Colonic mucosa (tissue), 4 donors: Measurements from ENCODE around the gene ZNF616. TPM values are rescaled to one million over a fixed set of nuclear protein-coding genes. Genes with fewer than 3 reads are reported as not detected.

Experiments used
- DNase-seq: peaks from one replicate; pipeline ENCODE4 v3.0.0-alpha.2; 2020
- H3K27ac ChIP-seq: fragments of 200-600 bp; one replicate; pipeline ENCODE4 v1.8.0; 2021
- H3K27me3 ChIP-seq: fragments of 200-600 bp; one replicate; pipeline ENCODE4 v1.8.0; 2021
- H3K36me3 ChIP-seq: fragments of 200-600 bp; one replicate; pipeline ENCODE4 v1.8.0; 2021
- H3K4me1 ChIP-seq: fragments of 200-600 bp; one replicate; pipeline ENCODE4 v1.8.0; 2021; ENCODE audit warnings: mild to moderate bottlenecking
- H3K4me3 ChIP-seq: fragments of 200-600 bp; one replicate; pipeline ENCODE4 v1.8.0; 2021
- H3K9ac ChIP-seq, 2 donors: one replicate each; pipeline ENCODE4 v1.7.0; 2013; ENCODE audit warnings: control low read depth in 2 of 2, low read depth in 2 of 2, low read length in 2 of 2
- H3K9me3 ChIP-seq: fragments of 200-600 bp; one replicate; pipeline ENCODE4 v1.8.0; 2021
- intact Hi-C: fragments of 100-400 bp; cut with DNase I; formaldehyde crosslinking; loops from one replicate; pipeline ENCODE4 v1.14.1; 2022
- total RNA-seq, 2 donors: library from RNA; stranded (reverse); fragmentation: NEBNext Ultra II Directional in 1 of 2; extraction: Animal tissue kit (Norgen Biotek cat#: 25700) in 1 of 2; gene quantifications; one replicate each; pipeline ENCODE4 v1.2.1, GENCODE V29; 2021
- TF ChIP-seq, protein P1 (sequence below): fragments of 200-600 bp; IDR thresholded peaks from one replicate; pipeline ENCODE4 v1.8.0; 2022; ENCODE audit warnings: antibody characterized with exemption, mild to moderate bottlenecking
- donor health status: healthy.
- donor health status: DM: no; HTN: no; CAD: no.
- donor health status: DM: no; HTN: no; CAD: no.

The ZNF616 gene
- total RNA-seq, 2 donors from 2014 or later: 6.8 to 8.5 TPM

DNA sequence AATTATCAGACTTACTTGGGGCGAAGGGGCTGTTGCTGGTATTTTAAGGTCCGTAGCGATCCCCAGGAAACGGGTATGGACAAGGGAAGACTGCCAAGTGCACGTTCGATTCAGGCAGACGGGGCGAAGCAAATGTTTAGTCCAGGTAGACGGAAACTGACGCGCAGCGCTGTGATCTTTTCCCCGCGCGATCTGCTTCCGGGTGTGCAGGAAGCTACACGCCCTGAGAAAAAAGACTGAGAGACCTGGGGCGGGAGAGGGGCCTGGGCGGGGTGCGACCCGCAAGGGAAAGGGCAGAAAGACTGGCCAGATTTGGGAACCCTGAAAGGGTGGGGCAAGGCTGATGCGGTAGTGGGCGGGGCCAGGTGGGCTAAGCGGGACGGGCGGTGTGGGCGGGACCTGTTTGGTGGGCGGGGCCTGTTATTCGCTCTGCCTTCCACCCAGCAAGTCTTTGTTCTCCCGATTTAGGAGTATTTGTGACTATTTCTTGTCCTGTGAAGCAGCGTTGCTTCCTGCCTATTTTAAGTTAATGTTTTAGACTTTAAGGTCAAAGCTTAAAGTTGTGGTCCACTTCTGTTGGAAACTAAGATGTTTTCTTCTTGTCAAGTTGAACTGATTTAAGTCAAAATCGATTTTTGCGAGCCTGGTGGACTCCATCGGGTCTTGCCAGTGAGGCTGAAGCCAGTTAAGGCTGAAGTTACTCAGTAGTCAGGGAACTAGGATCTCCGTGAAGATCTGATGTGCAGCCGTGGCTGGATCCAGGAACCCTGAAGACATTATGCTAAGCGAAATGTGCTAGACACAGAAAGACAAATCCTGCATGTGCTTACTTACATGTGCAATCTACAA, 31.8 kb upstream of the ZNF616 start, which contains the start of gene ZNF836:
ZNF836 (minus strand) TSS at position 301 of the 849 bp plus-strand sequence. CDS start 3,549 bp downstream, outside the sequence.
- Histone ChIP-seq H3K4me3 (peak within 1 kb of the TSS; percentile 75), H3K27ac (peak within 1 kb of the TSS; percentile 32), H3K27me3 (no peaks in the 10 kb centered on the region), H3K9me3 (no peaks in the 10 kb centered on the region), H3K4me1 (no peaks in the 10 kb centered on the region), H3K9ac (peak within 1 kb of the TSS; percentile 95 to 98), H3K36me3 (no peaks in the 10 kb centered on the region)
- intact Hi-C loops: no loop called here
- TF ChIP-seq, protein P1, sequence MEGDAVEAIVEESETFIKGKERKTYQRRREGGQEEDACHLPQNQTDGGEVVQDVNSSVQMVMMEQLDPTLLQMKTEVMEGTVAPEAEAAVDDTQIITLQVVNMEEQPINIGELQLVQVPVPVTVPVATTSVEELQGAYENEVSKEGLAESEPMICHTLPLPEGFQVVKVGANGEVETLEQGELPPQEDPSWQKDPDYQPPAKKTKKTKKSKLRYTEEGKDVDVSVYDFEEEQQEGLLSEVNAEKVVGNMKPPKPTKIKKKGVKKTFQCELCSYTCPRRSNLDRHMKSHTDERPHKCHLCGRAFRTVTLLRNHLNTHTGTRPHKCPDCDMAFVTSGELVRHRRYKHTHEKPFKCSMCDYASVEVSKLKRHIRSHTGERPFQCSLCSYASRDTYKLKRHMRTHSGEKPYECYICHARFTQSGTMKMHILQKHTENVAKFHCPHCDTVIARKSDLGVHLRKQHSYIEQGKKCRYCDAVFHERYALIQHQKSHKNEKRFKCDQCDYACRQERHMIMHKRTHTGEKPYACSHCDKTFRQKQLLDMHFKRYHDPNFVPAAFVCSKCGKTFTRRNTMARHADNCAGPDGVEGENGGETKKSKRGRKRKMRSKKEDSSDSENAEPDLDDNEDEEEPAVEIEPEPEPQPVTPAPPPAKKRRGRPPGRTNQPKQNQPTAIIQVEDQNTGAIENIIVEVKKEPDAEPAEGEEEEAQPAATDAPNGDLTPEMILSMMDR: no peak
- peak; percentile 96 for DNase-seq

DNA sequence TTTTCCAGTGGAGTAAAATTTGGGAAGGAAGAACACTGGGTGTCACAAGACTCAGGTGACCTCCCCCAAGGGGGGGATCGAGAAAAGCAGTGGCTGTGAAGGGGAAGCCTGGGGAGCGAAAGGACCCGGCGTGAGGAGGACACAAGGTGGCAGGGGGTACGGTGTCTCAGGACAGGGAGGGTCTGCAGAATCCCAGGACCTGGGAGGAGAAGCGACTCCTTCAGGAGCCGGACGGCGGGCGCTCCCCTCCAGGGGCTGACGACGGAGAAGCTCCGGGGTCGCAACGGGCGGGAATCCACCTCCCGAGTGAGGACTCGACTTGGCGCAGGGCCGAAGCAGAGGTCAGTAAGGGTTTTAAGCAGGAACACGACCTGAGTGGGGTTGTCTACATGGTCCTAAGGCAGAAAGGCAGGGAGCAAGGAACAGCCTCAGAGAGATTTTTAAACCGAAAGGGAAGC, 31.2 kb upstream of the ZNF616 start:
- intact Hi-C loops: no loop called here

DNA sequence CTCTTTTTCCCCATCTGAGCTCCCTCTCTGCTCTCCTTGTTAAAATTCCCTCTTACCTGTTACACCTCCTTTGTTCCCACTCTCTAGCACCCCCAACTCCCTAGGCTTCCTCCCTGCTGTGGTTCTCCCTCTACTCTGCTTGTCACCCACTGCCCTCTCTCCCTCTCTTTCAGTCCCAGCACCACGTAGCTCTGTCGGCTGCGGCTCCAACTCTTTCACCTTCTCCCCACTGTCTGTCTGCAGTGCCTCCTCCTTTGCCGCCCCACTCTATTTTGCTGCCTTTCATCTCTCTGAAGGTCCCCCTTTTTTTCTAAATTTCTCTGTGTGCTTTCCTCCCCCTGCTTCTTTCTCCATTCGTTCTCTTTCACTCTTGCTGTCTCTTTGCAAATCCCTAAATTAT, 30.6 kb upstream of the ZNF616 start:
- Histone ChIP-seq H3K9me3 (no peaks in the 10 kb centered on the region), H3K36me3 (no peaks in the 10 kb centered on the region), H3K9ac (peak overlapping the region; percentile 95 to 98), H3K27ac (no peak overlapping the region), H3K27me3 (no peaks in the 10 kb centered on the region), H3K4me1 (no peaks in the 10 kb centered on the region), H3K4me3 (peak overlapping the region; percentile 75)
- TF ChIP-seq, protein P1: no peak
- intact Hi-C loops: no loop called here
- no peak for DNase-seq

More for the DNA sequence above, 31.2 kb upstream of the ZNF616 start:
- Histone ChIP-seq H3K4me1 (no peaks in the 10 kb centered on the region), H3K36me3 (no peaks in the 10 kb centered on the region), H3K9me3 (no peaks in the 10 kb centered on the region), H3K4me3 (peak overlapping the region; percentile 75), H3K9ac (peak overlapping the region; percentile 95 to 98), H3K27ac (peak overlapping the region; percentile 32), H3K27me3 (no peaks in the 10 kb centered on the region)
- DNase-seq: peak; percentile 32
- TF ChIP-seq, protein P1: no peak

DNA sequence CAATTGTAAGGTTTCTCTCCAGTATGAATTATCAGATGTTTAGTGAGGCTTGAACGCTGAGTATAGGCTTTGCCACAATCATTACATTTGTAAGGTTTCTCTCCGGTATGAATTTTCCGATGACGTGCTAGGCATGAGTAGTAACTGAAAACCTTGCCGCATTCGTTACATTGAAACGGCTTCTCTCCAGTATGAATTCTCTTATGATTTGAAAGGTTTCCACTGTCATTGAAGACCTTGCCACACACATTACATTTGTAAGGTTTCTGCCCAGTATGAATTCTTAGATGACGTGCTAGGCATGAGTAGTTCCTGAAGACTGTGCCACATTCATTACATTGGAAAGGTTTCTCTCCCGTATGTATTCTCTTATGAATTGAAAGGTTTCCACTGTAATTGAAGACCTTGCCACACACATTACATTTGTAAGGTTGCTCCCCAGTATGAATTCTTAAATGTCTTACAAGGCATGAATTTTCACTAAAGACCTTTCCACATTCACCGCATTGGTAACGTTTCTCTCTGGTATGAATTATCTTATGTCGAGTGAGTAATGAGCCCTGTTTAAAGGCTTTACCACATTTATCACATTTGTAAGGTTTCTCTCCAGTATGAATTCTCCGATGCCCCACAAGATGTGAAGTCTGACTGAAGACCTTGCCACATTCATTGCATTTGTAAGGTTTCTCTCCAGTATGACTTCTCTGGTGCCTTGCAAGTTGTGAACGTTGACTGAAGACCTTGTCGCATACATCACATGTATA, 16.0 kb upstream of the ZNF616 start:
- no peak overlapping the region for H3K9ac ChIP-seq
- H3K36me3 ChIP-seq: peaks cover 7% of the 10 kb centered on the region
- intact Hi-C loops: no loop called here
- H3K27ac ChIP-seq: no peak overlapping the region
- no peak overlapping the region for H3K4me3 ChIP-seq
- H3K4me1 ChIP-seq: no peaks in the 10 kb centered on the region
- no peak for DNase-seq
- H3K27me3 ChIP-seq: no peaks in the 10 kb centered on the region
- peaks cover 3% of the 10 kb centered on the region for H3K9me3 ChIP-seq
- TF ChIP-seq, protein P1: no peak

DNA sequence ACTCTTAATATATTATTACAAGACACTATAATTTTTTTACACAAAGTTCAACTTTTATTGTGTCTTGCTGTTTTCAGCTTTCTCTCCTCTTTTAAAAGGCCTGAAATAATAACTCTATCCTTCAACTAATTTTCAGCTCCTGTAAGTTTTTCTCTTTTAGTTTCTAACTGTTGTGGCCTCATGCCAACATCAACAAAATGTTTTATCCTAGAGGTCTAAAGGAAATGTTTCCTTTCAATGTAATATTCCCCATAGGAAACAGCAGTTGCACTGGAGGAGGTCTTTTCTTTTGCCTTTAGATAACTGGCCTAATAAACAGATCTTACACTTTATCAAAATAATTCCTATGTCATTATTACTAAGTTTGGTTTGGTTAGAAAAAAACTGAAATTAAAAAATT, 8.5 kb upstream of the ZNF616 start:
- H3K4me3 ChIP-seq: no peak overlapping the region
- no peaks in the 10 kb centered on the region for H3K36me3 ChIP-seq
- no peaks in the 10 kb centered on the region for H3K9me3 ChIP-seq
- no peak overlapping the region for H3K9ac ChIP-seq
- TF ChIP-seq, protein P1: no peak
- no peaks in the 10 kb centered on the region for H3K4me1 ChIP-seq
- no peak overlapping the region for H3K27ac ChIP-seq
- DNase-seq: no peak
- intact Hi-C loops: no loop called here
- H3K27me3 ChIP-seq: no peaks in the 10 kb centered on the region
